ENCODE results near the gene AACS. TPM values are rescaled to one million over a fixed set of nuclear protein-coding genes. Genes with fewer than 3 reads are reported as not detected.

Gene AACS
- total RNA-seq, 2 experiments from 2014 or later, result 19.4 to 19.5 TPM

Other genes with a start within 250 kb of the AACS start
- gene SCARB1, start 201.6 kb upstream of the AACS start, total RNA-seq, result 10 to 100 TPM; 32.5 to 32.6 TPM
- gene UBC, start 150.8 kb upstream of the AACS start, total RNA-seq, result 100 to 1,000 TPM; 730 to 758 TPM
- 10 to 100 TPM; 49.1 to 51.3 TPM for gene DHX37, start 76.3 kb upstream of the AACS start, total RNA-seq
- gene BRI3BP, start 71.8 kb upstream of the AACS start, total RNA-seq, result 10 to 100 TPM; 40.0 to 41.0 TPM
- gene TMEM132B, start 121.0 kb downstream of the AACS start, total RNA-seq, result not detected

All from activated CD8-positive, alpha-beta memory T cell treated with anti-CD3 and anti-CD28 coated beads for 36 hours (primary cell).